Naive thymus-derived CD8-positive, alpha-beta T cell (primary cell): ENCODE results near the gene FOXK1. TPM values are rescaled to one million over a fixed set of nuclear protein-coding genes. Genes with fewer than 3 reads are reported as not detected.
"Not testable (repeated sequence)": the region's sequence is repeated elsewhere in the genome, so short reads cannot be mapped to it uniquely, and the experiment has no call there.

ENCODE experiments used
- ATAC-seq, 2 donors: fragments of 150-1000 bp; cut with Tn5 transposase in 1 of 2; sonication (Bioruptor Pico), chemical (Tn5 transposase) in 1 of 2; 1 replicate in 1 of 2; 2 replicates in 1 of 2; pipeline ENCODE4 v1.10.0; 2021; ENCODE audit warnings: mild to moderate bottlenecking in 2 of 2, moderate library complexity in 2 of 2
- POLR2A ChIA-PET: fragments of 350-600 bp; sonication (Branson Sonifier 250); formaldehyde crosslinking; loops from one replicate; lab custom pipeline; 2021; ENCODE audit warnings: antibody characterized with exemption; lab: Charles Lee
- DNase-seq, 10 donors: peaks; one replicate each; pipeline versions ENCODE4 v3.0.0 to v3.0.0-alpha.2; 2020 to 2022
- H3K27ac Mint-ChIP-seq, 10 donors: one replicate each; pipeline ENCODE4 v1.8.0; 2020 to 2022; ENCODE audit warnings: mild to moderate bottlenecking in 10 of 10, mixed read lengths in 10 of 10, moderate library complexity in 4 of 10, inconsistent platforms in 1 of 10
- H3K27me3 Mint-ChIP-seq, 5 donors: one replicate each; pipeline ENCODE4 v1.8.0; 2021 to 2022; ENCODE audit warnings: mixed read lengths in 5 of 5
- H3K36me3 Mint-ChIP-seq, 3 donors: one replicate each; pipeline ENCODE4 v1.8.0; 2020 to 2022; ENCODE audit warnings: mixed read lengths in 3 of 3, mild to moderate bottlenecking in 2 of 3, inconsistent platforms in 1 of 3
- H3K4me1 Mint-ChIP-seq, 4 donors: one replicate each; pipeline ENCODE4 v1.8.0; 2021 to 2022; ENCODE audit warnings: mixed read lengths in 4 of 4
- H3K4me3 Mint-ChIP-seq, 10 donors: one replicate each; pipeline ENCODE4 v1.8.0; 2020 to 2022; ENCODE audit warnings: mild to moderate bottlenecking in 10 of 10, mixed read lengths in 10 of 10, moderate library complexity in 6 of 10, inconsistent platforms in 1 of 10
- H3K9me3 Mint-ChIP-seq, 9 donors: one replicate each; pipeline ENCODE4 v1.8.0; 2020 to 2022; ENCODE audit warnings: mixed read lengths in 9 of 9, mild to moderate bottlenecking in 3 of 9, inconsistent platforms in 1 of 9, moderate library complexity in 1 of 9
- polyA plus RNA-seq, 3 donors: library from polyadenylated mRNA; unstranded; fragments of 300-500 nt; fragmentation: Illumina TruSeq; gene quantifications; one replicate each; pipeline ENCODE4 v1.2.3, GENCODE V29; 2021
- total RNA-seq, 8 experiments: library from RNA in 2 of 8; stranded (reverse) in 2 of 8; gene quantifications; one replicate each; pipeline ENCODE4 v1.2.3 and lab custom pipeline; 2021 to 2026

Gene FOXK1
- total and polyA plus RNA-seq, 5 experiments from 2014 or later, result 2.3 to 78.5 (median 5.6) TPM

GRCh38 chr7:4792537-4793126 lies 110.5 kb downstream of the FOXK1 start:
- Mint-ChIP-seq H3K4me3 (peak overlapping the region in 7 of 10 donors; percentile 22 to 61 (median 38)), H3K9me3 (no peaks in the 10 kb centered on the region), H3K36me3 (peaks cover 0 to 16% (median 3%) of the 10 kb centered on the region in 3 donors), H3K4me1 (peaks cover 5 to 11% (median 9%) of the 10 kb centered on the region in 4 donors), H3K27ac (no peak overlapping the region), H3K27me3 (no peaks in the 10 kb centered on the region)
- POLR2A ChIA-PET, result interaction anchor here (0.6 to 3.6 kb wide), 4 partner anchors 17 to 151 kb away, joined by 4 to 50 read pairs (median 6); partner anchors contain the start of gene AP5Z1
- ATAC-seq (peak in 1 of 2 donors; percentile 51), DNase-seq (peak in 1 of 10 donors; percentile 31)

- H3K27ac Mint-ChIP-seq, H3K9me3 Mint-ChIP-seq, DNase-seq, ATAC-seq, H3K27me3 Mint-ChIP-seq: not testable (repeated sequence)
- peaks cover 0 to 12% (median 3%) of the 10 kb centered on the region in 3 donors for H3K36me3 Mint-ChIP-seq
- peaks cover 5 to 11% (median 9%) of the 10 kb centered on the region in 4 donors for H3K4me1 Mint-ChIP-seq
- POLR2A ChIA-PET, result interaction anchor here (0.6 to 3.6 kb wide), 2 partner anchors 16 to 18 kb away, joined by 6 to 50 read pairs; partner anchors contain the start of gene AP5Z1
- H3K4me3 Mint-ChIP-seq, result peak overlapping the region in 1 of 10 donors; percentile 30
Observed at GRCh38 chr7:4793385-4793993, 111.4 kb downstream of the FOXK1 start.

GRCh38 chr7:4794171-4794570 lies 112.1 kb downstream of the FOXK1 start:
- Mint-ChIP-seq H3K36me3 (peaks cover 0 to 11% (median 1%) of the 10 kb centered on the region in 3 donors), H3K27ac (peak overlapping the region in 3 of 10 donors; percentile 4 to 31 (median 30)), H3K4me1 (peaks cover 5 to 11% (median 9%) of the 10 kb centered on the region in 4 donors), H3K4me3 (peak overlapping the region in 3 of 10 donors; percentile 26 to 30 (median 28))
- not testable (repeated sequence) for DNase-seq, H3K9me3 Mint-ChIP-seq, ATAC-seq, H3K27me3 Mint-ChIP-seq
- POLR2A ChIA-PET, result interaction anchor here (0.6 to 3.6 kb wide), 3 partner anchors 19 to 1761 kb away, joined by 3 to 50 read pairs (median 13); partner anchors contain the start of gene AP5Z1

GRCh38 chr7:4794591-4795350 lies 112.7 kb downstream of the FOXK1 start:
- POLR2A ChIA-PET, result interaction anchor here (0.6 to 3.3 kb wide), 4 partner anchors 15 to 1760 kb away, joined by 3 to 13 read pairs (median 4); partner anchors contain the start of gene AP5Z1
- Mint-ChIP-seq H3K36me3 (peaks cover 0 to 9% (median 0%) of the 10 kb centered on the region in 3 donors), H3K9me3 (no peaks in the 10 kb centered on the region), H3K4me3 (peak overlapping the region in 1 of 10 donors; percentile 51), H3K27me3 (no peaks in the 10 kb centered on the region), H3K27ac (peak overlapping the region in 1 of 10 donors; percentile 24), H3K4me1 (peaks cover 5 to 11% (median 9%) of the 10 kb centered on the region in 4 donors)
- no peak for ATAC-seq
- DNase-seq, result no peak

GRCh38 chr7:4796453-4796852 lies 114.4 kb downstream of the FOXK1 start:
- no peaks in the 10 kb centered on the region for H3K27me3 Mint-ChIP-seq
- no peak for DNase-seq
- no peaks in the 10 kb centered on the region for H3K9me3 Mint-ChIP-seq
- POLR2A ChIA-PET, result interaction anchor here (3.3 kb wide), 1 partner anchor 21 kb away, joined by 13 read pairs; the partner anchor contains the start of gene AP5Z1
- ATAC-seq, result no peak
- H3K36me3 Mint-ChIP-seq, result peaks cover 0 to 2% (median 0%) of the 10 kb centered on the region in 3 donors
- peaks cover 4 to 11% (median 9%) of the 10 kb centered on the region in 4 donors for H3K4me1 Mint-ChIP-seq
- H3K27ac Mint-ChIP-seq, result peak overlapping the region in 1 of 10 donors; percentile 32
- no peak overlapping the region for H3K4me3 Mint-ChIP-seq

GRCh38 chr7:4797858-4798705 lies 116.0 kb downstream of the FOXK1 start:
- no peaks in the 10 kb centered on the region for H3K36me3 Mint-ChIP-seq
- no peaks in the 10 kb centered on the region for H3K9me3 Mint-ChIP-seq
- no peak overlapping the region for H3K4me3 Mint-ChIP-seq
- H3K27ac Mint-ChIP-seq, result no peak overlapping the region
- ATAC-seq (peak; percentile 87 to 92), DNase-seq (peak; percentile 33 to 74 (median 64))
- POLR2A ChIA-PET, result interaction anchor here (0.6 to 1.3 kb wide), 3 partner anchors 113 to 390 kb away, joined by 3 to 5 read pairs (median 3); no protein-coding TSS in a partner anchor
- no peaks in the 10 kb centered on the region for H3K27me3 Mint-ChIP-seq
- H3K4me1 Mint-ChIP-seq, result peaks cover 2 to 11% (median 7%) of the 10 kb centered on the region in 4 donors

- H3K4me3 Mint-ChIP-seq, result no peak overlapping the region
- ATAC-seq, result no peak
- no peaks in the 10 kb centered on the region for H3K27me3 Mint-ChIP-seq
Observed at GRCh38 chr7:4798706-4799235, 116.7 kb downstream of the FOXK1 start.

GRCh38 chr7:4799508-4800268 lies 117.6 kb downstream of the FOXK1 start:
- no peak for DNase-seq
- no peak for ATAC-seq
- H3K36me3 Mint-ChIP-seq, result no peaks in the 10 kb centered on the region
- no peaks in the 10 kb centered on the region for H3K9me3 Mint-ChIP-seq
- POLR2A ChIA-PET, result interaction anchor here (1.1 kb wide), 1 partner anchor 24 kb away, joined by 3 read pairs; the partner anchor contains the start of gene AP5Z1
- peaks cover 0 to under 1% (median under 1%) of the 10 kb centered on the region in 4 donors for H3K4me1 Mint-ChIP-seq
- no peaks in the 10 kb centered on the region for H3K27me3 Mint-ChIP-seq
- no peak overlapping the region for H3K4me3 Mint-ChIP-seq
- H3K27ac Mint-ChIP-seq, result peak overlapping the region in 1 of 10 donors; percentile 44

More at GRCh38 chr7:4798706-4799235, 116.7 kb downstream of the FOXK1 start:
- Mint-ChIP-seq H3K36me3 (no peaks in the 10 kb centered on the region), H3K4me1 (peaks cover 2 to 10% (median 7%) of the 10 kb centered on the region in 4 donors), H3K9me3 (no peaks in the 10 kb centered on the region), H3K27ac (no peak overlapping the region)
- POLR2A ChIA-PET, result interaction anchor here (0.6 to 1.3 kb wide), 3 partner anchors 114 to 389 kb away, joined by 3 to 5 read pairs (median 3); no protein-coding TSS in a partner anchor
- DNase-seq, result no peak

- H3K4me1 Mint-ChIP-seq, result no peaks in the 10 kb centered on the region
- ATAC-seq (peak in 1 of 2 donors; percentile 7), DNase-seq (no peak)
- POLR2A ChIA-PET, result no interaction called here
- no peaks in the 10 kb centered on the region for H3K9me3 Mint-ChIP-seq
- no peak overlapping the region for H3K4me3 Mint-ChIP-seq
- no peaks in the 10 kb centered on the region for H3K27me3 Mint-ChIP-seq
- no peaks in the 10 kb centered on the region for H3K36me3 Mint-ChIP-seq
- H3K27ac Mint-ChIP-seq, result no peak overlapping the region
Observed at GRCh38 chr7:4800487-4800886, 118.4 kb downstream of the FOXK1 start.

GRCh38 chr7:4800926-4801838 lies 119.1 kb downstream of the FOXK1 start:
- Mint-ChIP-seq H3K27me3 (no peaks in the 10 kb centered on the region), H3K4me1 (no peaks in the 10 kb centered on the region), H3K4me3 (no peak overlapping the region), H3K36me3 (no peaks in the 10 kb centered on the region), H3K27ac (peak overlapping the region in 2 of 10 donors; percentile 44 to 50), H3K9me3 (no peaks in the 10 kb centered on the region)
- no peak for DNase-seq
- POLR2A ChIA-PET, result no interaction called here
- peak in 1 of 2 donors; percentile 13 for ATAC-seq
